HG03439 (cell line): ENCODE data around the gene HELZ2.
"Not testable (repeated sequence)": the region's sequence is repeated elsewhere in the genome, so short reads cannot be mapped to it uniquely, and the experiment has no call there.

Experiments used
- ATAC-seq: cut with Tn5 transposase; IDR thresholded peaks from one replicate; pipeline ENCODE4 v1.9.1; 2021; ENCODE audit warnings: mild to moderate bottlenecking, moderate library complexity; ENCODE audit not compliant: unreplicated experiment

Gene HELZ2

GRCh38 chr20:63565699-63566335 is 8.2 kb downstream of the HELZ2 start:
- ATAC-seq = no peak

GRCh38 chr20:63565021-63565698 is 8.9 kb downstream of the HELZ2 start:
- no peak for ATAC-seq

GRCh38 chr20:63564036-63564810 is 9.8 kb downstream of the HELZ2 start:
- no peak for ATAC-seq

- no peak for ATAC-seq
These were observed 10.7 kb downstream of the HELZ2 start for GRCh38 chr20:63563225-63563935.

GRCh38 chr20:63562461-63563224 is 11.4 kb downstream of the HELZ2 start:
- ATAC-seq = no peak

GRCh38 chr20:63561624-63562396 is 12.2 kb downstream of the HELZ2 start:
- no peak for ATAC-seq

GRCh38 chr20:63560856-63561609 is 13.0 kb downstream of the HELZ2 start:
- ATAC-seq = no peak

- no peak for ATAC-seq
These were observed 13.7 kb downstream of the HELZ2 start for GRCh38 chr20:63560333-63560805.

- ATAC-seq = not testable (repeated sequence)
These were observed 14.3 kb downstream of the HELZ2 start for GRCh38 chr20:63559485-63560332.

- no peak for ATAC-seq
These were observed 15.1 kb downstream of the HELZ2 start for GRCh38 chr20:63558804-63559484.

- ATAC-seq = no peak
These were observed 16.6 kb downstream of the HELZ2 start for GRCh38 chr20:63557481-63557891.

- ATAC-seq = no peak
These were observed 17.1 kb downstream of the HELZ2 start for GRCh38 chr20:63556873-63557478.

GRCh38 chr20:63555661-63556381 is 18.2 kb downstream of the HELZ2 start:
- no peak for ATAC-seq

GRCh38 chr20:63554361-63555278 is 19.4 kb downstream of the HELZ2 start:
- ATAC-seq = no peak

GRCh38 chr20:63553933-63554290 is 20.1 kb downstream of the HELZ2 start, which contains the start of gene FNDC11:
FNDC11 (plus strand) TSS chr20:63554159; CDS start chr20:63555664, 1,505 bp downstream.
- ATAC-seq = no peak
